Colonic mucosa (tissue), 4 donors: ENCODE results near the gene MROH8. TPM values are rescaled to one million over a fixed set of nuclear protein-coding genes. Genes with fewer than 3 reads are reported as not detected.
"Not testable (repeated sequence)": the region's sequence is repeated elsewhere in the genome, so short reads cannot be mapped to it uniquely, and the experiment has no call there.

Experiments used
- DNase-seq: peaks from one replicate; pipeline ENCODE4 v3.0.0-alpha.2; 2020
- H3K27ac ChIP-seq: fragments of 200-600 bp; one replicate; pipeline ENCODE4 v1.8.0; 2021
- H3K27me3 ChIP-seq: fragments of 200-600 bp; one replicate; pipeline ENCODE4 v1.8.0; 2021
- H3K36me3 ChIP-seq: fragments of 200-600 bp; one replicate; pipeline ENCODE4 v1.8.0; 2021
- H3K4me1 ChIP-seq: fragments of 200-600 bp; one replicate; pipeline ENCODE4 v1.8.0; 2021; ENCODE audit warnings: mild to moderate bottlenecking
- H3K4me3 ChIP-seq: fragments of 200-600 bp; one replicate; pipeline ENCODE4 v1.8.0; 2021
- H3K9ac ChIP-seq, 2 donors: one replicate each; pipeline ENCODE4 v1.7.0; 2013; ENCODE audit warnings: control low read depth in 2 of 2, low read depth in 2 of 2, low read length in 2 of 2
- H3K9me3 ChIP-seq: fragments of 200-600 bp; one replicate; pipeline ENCODE4 v1.8.0; 2021
- intact Hi-C: fragments of 100-400 bp; cut with DNase I; formaldehyde crosslinking; loops from one replicate; pipeline ENCODE4 v1.14.1; 2022
- total RNA-seq, 2 donors: library from RNA; stranded (reverse); fragmentation: NEBNext Ultra II Directional in 1 of 2; extraction: Animal tissue kit (Norgen Biotek cat#: 25700) in 1 of 2; gene quantifications; one replicate each; pipeline ENCODE4 v1.2.1, GENCODE V29; 2021
- TF ChIP-seq, protein P1 (sequence below): fragments of 200-600 bp; IDR thresholded peaks from one replicate; pipeline ENCODE4 v1.8.0; 2022; ENCODE audit warnings: antibody characterized with exemption, mild to moderate bottlenecking
- donor health status: healthy.
- donor health status: DM: no; HTN: no; CAD: no.
- donor health status: DM: no; HTN: no; CAD: no.

The MROH8 gene
- total RNA-seq, 2 donors from 2014 or later: 0.90 to 1.3 TPM

DNA sequence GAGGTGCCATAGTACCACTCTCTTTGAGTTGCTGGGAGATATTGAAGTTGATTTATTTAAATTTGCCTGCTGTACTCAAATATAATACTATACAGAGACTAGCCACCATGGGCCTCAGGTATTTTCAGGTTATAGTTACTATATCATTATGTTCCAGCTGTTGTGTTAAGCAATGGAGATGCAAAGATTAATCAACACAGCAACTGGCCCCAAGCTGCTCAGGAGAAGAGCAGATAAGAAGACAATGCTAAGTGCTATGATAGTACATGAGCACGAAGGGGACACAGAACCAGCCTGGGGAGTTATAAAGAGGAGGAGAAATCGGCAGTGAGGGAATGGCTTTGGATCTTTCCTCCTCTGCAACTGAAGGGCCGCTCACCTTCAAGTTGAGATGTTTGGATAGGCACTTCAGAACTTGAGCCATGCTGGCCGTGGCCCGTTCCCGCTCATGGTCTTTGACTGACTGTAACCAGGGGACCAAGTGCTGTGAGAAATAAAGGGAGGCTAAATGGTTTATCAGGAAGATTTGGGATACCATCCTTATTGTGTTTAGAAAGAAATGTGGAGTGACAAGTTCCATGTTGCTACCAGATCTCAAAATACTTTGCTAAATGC, 24.6 kb downstream of the MROH8 start:
- Histone ChIP-seq H3K4me1 (no peaks in the 10 kb centered on the region), H3K36me3 (no peaks in the 10 kb centered on the region), H3K4me3 (no peak overlapping the region), H3K27me3 (no peaks in the 10 kb centered on the region), H3K9me3 (no peaks in the 10 kb centered on the region), H3K27ac (no peak overlapping the region), H3K9ac (no peak overlapping the region)
- TF ChIP-seq, protein P1, sequence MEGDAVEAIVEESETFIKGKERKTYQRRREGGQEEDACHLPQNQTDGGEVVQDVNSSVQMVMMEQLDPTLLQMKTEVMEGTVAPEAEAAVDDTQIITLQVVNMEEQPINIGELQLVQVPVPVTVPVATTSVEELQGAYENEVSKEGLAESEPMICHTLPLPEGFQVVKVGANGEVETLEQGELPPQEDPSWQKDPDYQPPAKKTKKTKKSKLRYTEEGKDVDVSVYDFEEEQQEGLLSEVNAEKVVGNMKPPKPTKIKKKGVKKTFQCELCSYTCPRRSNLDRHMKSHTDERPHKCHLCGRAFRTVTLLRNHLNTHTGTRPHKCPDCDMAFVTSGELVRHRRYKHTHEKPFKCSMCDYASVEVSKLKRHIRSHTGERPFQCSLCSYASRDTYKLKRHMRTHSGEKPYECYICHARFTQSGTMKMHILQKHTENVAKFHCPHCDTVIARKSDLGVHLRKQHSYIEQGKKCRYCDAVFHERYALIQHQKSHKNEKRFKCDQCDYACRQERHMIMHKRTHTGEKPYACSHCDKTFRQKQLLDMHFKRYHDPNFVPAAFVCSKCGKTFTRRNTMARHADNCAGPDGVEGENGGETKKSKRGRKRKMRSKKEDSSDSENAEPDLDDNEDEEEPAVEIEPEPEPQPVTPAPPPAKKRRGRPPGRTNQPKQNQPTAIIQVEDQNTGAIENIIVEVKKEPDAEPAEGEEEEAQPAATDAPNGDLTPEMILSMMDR: no peak
- intact Hi-C loops: no loop called here
- no peak for DNase-seq

DNA sequence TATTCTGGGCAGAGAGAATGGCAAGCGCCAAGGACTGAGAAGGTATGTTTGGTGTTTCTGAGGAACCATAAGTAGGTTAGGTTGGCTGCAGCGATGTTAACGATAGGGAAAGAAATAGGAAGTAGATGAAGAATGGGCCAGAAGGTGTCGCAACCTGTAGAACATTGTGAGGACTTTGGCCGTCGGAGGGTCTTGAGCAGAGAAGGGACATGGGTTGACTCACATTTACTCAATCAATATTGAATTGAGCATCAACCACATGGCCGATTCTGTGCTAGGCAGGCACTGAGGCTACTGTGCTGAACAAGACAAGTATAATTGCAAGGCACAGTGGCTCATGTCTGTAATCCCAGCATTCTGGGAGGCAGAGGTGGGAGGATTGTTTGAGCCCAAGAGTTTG, 27.1 kb downstream of the MROH8 start:
- Histone ChIP-seq H3K9ac (no peak overlapping the region), H3K27ac (no peak overlapping the region), H3K36me3 (no peaks in the 10 kb centered on the region), H3K4me1 (no peaks in the 10 kb centered on the region), H3K27me3 (no peaks in the 10 kb centered on the region), H3K4me3 (no peak overlapping the region), H3K9me3 (no peaks in the 10 kb centered on the region)
- TF ChIP-seq, protein P1: no peak
- intact Hi-C loops: no loop called here
- no peak for DNase-seq

DNA sequence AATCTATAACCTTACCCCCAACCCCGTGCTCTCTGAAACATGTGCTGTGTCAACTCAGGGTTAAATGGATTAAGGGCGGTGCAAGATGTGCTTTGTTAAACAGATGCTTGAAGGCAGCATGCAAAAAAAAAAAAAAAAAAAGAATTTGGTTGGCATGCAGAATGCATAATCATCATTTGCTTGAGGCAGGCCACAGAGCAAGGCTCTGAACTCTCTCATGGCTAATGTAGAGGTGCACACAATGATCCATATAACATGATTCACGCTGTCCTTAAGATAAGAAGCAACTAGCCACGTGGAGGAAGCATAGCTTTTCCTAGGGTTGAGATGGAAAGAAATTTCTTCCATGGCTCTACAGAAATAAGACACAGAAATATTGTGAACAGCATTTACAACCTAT, 27.8 kb downstream of the MROH8 start:
- TF ChIP-seq, protein P1: no peak

DNA sequence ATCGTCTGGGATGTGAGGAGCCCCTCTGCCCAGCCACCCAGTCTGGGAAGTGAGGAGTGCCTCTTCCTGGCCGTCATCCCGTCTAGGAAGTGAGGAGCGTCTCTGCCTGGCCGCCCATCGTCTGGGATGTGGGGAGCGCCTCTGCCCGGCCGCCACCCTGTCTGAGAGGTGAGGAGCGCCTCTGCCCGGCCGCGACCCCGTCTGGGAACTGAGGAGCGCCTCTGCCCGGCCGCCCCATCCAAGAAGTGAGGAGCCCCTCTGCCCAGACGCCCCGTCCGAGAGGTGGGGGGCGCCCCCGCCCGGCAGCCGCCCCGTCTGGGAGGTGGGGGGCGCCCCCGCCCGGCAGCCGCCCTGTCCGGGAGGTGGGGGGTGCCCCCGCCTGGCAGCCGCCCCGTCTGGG, 28.5 kb downstream of the MROH8 start:
- intact Hi-C loops, H3K27me3 ChIP-seq, H3K9ac ChIP-seq, H3K9me3 ChIP-seq, H3K4me3 ChIP-seq, H3K36me3 ChIP-seq, H3K27ac ChIP-seq, H3K4me1 ChIP-seq, DNase-seq: not testable (repeated sequence)

More for the DNA sequence above, 27.8 kb downstream of the MROH8 start:
- DNase-seq: no peak
- no peaks in the 10 kb centered on the region for H3K36me3 ChIP-seq
- no peak overlapping the region for H3K27ac ChIP-seq
- H3K9me3 ChIP-seq: no peaks in the 10 kb centered on the region
- no peaks in the 10 kb centered on the region for H3K4me1 ChIP-seq
- no peak overlapping the region for H3K9ac ChIP-seq
- intact Hi-C loops: no loop called here
- H3K27me3 ChIP-seq: no peaks in the 10 kb centered on the region
- H3K4me3 ChIP-seq: no peak overlapping the region

DNA sequence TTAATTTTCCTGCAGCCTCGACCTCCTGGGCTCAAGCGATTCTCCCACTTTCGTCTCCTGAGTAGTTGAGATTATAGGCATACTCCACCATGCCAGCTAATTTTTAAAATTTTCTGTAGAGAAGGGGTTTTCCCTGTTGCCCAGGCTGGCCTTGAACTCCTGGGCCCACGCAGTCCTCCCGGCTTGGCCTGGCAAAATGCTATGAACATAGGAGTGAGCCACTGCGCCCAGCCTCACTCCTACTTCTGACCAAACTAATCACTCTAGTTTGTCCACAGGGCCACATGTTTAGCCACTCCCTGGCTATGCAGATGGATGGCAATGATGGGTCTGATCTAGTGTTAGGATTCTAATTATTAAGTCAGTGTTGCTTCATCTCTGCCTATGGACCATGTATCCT, 32.1 kb downstream of the MROH8 start:
- Histone ChIP-seq H3K27ac (no peak overlapping the region), H3K4me1 (no peaks in the 10 kb centered on the region), H3K9ac (no peak overlapping the region), H3K4me3 (no peak overlapping the region), H3K27me3 (no peaks in the 10 kb centered on the region), H3K9me3 (no peaks in the 10 kb centered on the region), H3K36me3 (no peaks in the 10 kb centered on the region)
- DNase-seq: no peak
- intact Hi-C loops: no loop called here
- TF ChIP-seq, protein P1: no peak

DNA sequence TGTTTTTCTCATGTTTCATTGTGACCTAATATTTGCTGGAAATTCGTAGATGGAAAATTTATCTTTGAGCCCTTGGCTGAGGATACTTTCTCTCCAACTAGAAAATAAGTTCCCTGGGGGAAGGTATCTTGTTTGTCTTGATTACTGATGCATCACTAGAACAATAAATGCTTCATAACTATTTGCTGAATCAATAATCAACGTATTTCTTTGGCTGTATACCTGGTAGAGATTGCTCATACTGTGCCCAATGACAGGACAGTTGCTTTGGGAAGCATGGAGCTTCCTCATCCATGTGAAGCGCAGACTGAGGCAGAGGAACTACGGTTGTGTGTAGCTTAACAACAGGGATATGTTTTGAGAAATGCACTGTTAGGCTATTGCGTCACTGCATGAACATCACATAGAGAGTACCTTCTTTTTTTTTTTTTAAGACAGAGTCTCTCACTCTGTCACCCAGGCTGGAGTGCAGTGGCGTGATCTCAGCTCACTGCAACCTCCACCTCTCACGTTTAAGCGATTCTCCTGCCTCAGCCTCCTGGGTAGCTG, 34.4 kb downstream of the MROH8 start:
- TF ChIP-seq, protein P1: no peak
- no peak overlapping the region for H3K27ac ChIP-seq
- H3K36me3 ChIP-seq: no peaks in the 10 kb centered on the region
- H3K9me3 ChIP-seq: no peaks in the 10 kb centered on the region
- H3K27me3 ChIP-seq: no peaks in the 10 kb centered on the region
- no peak overlapping the region for H3K9ac ChIP-seq
- no peaks in the 10 kb centered on the region for H3K4me1 ChIP-seq
- no peak for DNase-seq
- no peak overlapping the region for H3K4me3 ChIP-seq
- intact Hi-C loops: no loop called here
